ENCODE data around the gene CACNA1H.

CACNA1H gene

GRCh38 chr16:1117176-1117900 lies 35.6 kb upstream of the CACNA1H start:
- H3K36me3 ChIP-seq (ENCODE audit: control insufficient read depth, insufficient read depth, low read length), result no peaks in the 10 kb centered on the region
- H3K79me2 ChIP-seq, result no peaks in the 10 kb centered on the region
- no peak overlapping the region for H2AFZ ChIP-seq
- no peak for TF ChIP-seq CTCF (IDR thresholded peaks at IDR 0.05)
- no peak overlapping the region for H3K27ac ChIP-seq
- no peak overlapping the region for H3K4me2 ChIP-seq (ENCODE audit: low read length)
- H3K4me3 ChIP-seq (ENCODE audit: low read depth, low read length), result no peak overlapping the region
- H3K27me3 ChIP-seq (ENCODE audit: control insufficient read depth, insufficient read depth, low read length), result no peaks in the 10 kb centered on the region
- no peaks in the 10 kb centered on the region for H3K9me3 ChIP-seq (ENCODE audit: control insufficient read depth, low read length)
- no peak overlapping the region for H3K9ac ChIP-seq
- H3K4me1 ChIP-seq, result no peaks in the 10 kb centered on the region

GRCh38 chr16:1117926-1118325 lies 35.0 kb upstream of the CACNA1H start:
- no peaks in the 10 kb centered on the region for H3K9me3 ChIP-seq (ENCODE audit: control insufficient read depth, low read length)
- H3K27ac ChIP-seq, result no peak overlapping the region
- H3K36me3 ChIP-seq (ENCODE audit: control insufficient read depth, insufficient read depth, low read length), result no peaks in the 10 kb centered on the region
- H2AFZ ChIP-seq, result no peak overlapping the region
- no peak overlapping the region for H3K9ac ChIP-seq
- H3K4me2 ChIP-seq (ENCODE audit: low read length), result no peak overlapping the region
- no peaks in the 10 kb centered on the region for H3K4me1 ChIP-seq
- H3K27me3 ChIP-seq (ENCODE audit: control insufficient read depth, insufficient read depth, low read length), result no peaks in the 10 kb centered on the region
- no peak for TF ChIP-seq CTCF (IDR thresholded peaks at IDR 0.05)
- no peak overlapping the region for H3K4me3 ChIP-seq (ENCODE audit: low read depth, low read length)
- H3K79me2 ChIP-seq, result no peaks in the 10 kb centered on the region

- Histone ChIP-seq H3K4me1 (no peaks in the 10 kb centered on the region), H3K4me3 (ENCODE audit: low read depth, low read length) (no peak overlapping the region), H3K27ac (no peak overlapping the region), H3K9me3 (ENCODE audit: control insufficient read depth, low read length) (no peaks in the 10 kb centered on the region), H3K9ac (no peak overlapping the region), H2AFZ (no peak overlapping the region), H3K27me3 (ENCODE audit: control insufficient read depth, insufficient read depth, low read length) (no peaks in the 10 kb centered on the region), H3K4me2 (ENCODE audit: low read length) (no peak overlapping the region), H3K36me3 (ENCODE audit: control insufficient read depth, insufficient read depth, low read length) (no peaks in the 10 kb centered on the region), H3K79me2 (no peaks in the 10 kb centered on the region)
- TF ChIP-seq CTCF (IDR thresholded peaks at IDR 0.05), result no peak
Observed at GRCh38 chr16:1119129-1119528, 33.8 kb upstream of the CACNA1H start.

- no peak overlapping the region for H2AFZ ChIP-seq
- no peaks in the 10 kb centered on the region for H3K36me3 ChIP-seq (ENCODE audit: control insufficient read depth, insufficient read depth, low read length)
- H3K4me3 ChIP-seq (ENCODE audit: low read depth, low read length), result no peak overlapping the region
- H3K9ac ChIP-seq, result no peak overlapping the region
- TF ChIP-seq CTCF (IDR thresholded peaks at IDR 0.05), result no peak
- no peaks in the 10 kb centered on the region for H3K79me2 ChIP-seq
- no peaks in the 10 kb centered on the region for H3K4me1 ChIP-seq
- H3K9me3 ChIP-seq (ENCODE audit: control insufficient read depth, low read length), result no peaks in the 10 kb centered on the region
- H3K4me2 ChIP-seq (ENCODE audit: low read length), result no peak overlapping the region
- H3K27ac ChIP-seq, result no peak overlapping the region
- no peaks in the 10 kb centered on the region for H3K27me3 ChIP-seq (ENCODE audit: control insufficient read depth, insufficient read depth, low read length)
Observed at GRCh38 chr16:1119766-1120576, 32.9 kb upstream of the CACNA1H start.
